Measurements from ENCODE around the gene HDAC1. TPM values are rescaled to one million over a fixed set of nuclear protein-coding genes. Genes with fewer than 3 reads are reported as not detected.

HDAC1 gene
- total and polyA plus RNA-seq, 2 of the 8 experiments (the other 6 are each of a cell fraction or from before 2014, with no cell fraction given): 111 to 125 TPM

DNA sequence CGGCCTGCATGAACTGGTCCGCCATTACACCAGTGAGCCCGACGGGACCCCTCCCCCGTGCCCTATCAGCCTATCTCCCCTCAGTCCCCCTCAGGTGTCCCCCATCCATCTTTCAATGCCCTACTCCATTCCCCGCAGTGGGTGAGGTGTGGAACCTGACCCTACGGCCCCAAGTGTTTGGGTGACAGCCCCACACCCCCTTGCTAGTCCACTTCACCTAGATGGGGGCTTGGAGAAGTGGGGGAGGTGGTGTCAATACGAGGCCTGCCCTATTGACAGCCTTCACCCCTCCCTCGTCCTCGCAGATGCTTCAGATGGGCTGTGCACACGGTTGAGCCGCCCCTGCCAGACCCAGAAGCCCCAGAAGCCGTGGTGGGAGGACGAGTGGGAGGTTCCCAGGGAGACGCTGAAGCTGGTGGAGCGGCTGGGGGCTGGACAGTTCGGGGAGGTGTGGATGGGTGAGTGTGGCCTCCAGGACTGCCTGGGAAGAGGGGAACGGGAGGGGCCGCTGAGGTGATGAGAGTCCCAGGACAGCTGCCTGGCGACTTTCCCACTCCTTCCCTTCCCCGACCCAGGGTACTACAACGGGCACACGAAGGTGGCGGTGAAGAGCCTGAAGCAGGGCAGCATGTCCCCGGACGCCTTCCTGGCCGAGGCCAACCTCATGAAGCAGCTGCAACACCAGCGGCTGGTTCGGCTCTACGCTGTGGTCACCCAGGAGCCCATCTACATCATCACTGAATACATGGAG lies 15.7 kb upstream of the HDAC1 start (continued):
- TF ChIP-seq, protein P1, sequence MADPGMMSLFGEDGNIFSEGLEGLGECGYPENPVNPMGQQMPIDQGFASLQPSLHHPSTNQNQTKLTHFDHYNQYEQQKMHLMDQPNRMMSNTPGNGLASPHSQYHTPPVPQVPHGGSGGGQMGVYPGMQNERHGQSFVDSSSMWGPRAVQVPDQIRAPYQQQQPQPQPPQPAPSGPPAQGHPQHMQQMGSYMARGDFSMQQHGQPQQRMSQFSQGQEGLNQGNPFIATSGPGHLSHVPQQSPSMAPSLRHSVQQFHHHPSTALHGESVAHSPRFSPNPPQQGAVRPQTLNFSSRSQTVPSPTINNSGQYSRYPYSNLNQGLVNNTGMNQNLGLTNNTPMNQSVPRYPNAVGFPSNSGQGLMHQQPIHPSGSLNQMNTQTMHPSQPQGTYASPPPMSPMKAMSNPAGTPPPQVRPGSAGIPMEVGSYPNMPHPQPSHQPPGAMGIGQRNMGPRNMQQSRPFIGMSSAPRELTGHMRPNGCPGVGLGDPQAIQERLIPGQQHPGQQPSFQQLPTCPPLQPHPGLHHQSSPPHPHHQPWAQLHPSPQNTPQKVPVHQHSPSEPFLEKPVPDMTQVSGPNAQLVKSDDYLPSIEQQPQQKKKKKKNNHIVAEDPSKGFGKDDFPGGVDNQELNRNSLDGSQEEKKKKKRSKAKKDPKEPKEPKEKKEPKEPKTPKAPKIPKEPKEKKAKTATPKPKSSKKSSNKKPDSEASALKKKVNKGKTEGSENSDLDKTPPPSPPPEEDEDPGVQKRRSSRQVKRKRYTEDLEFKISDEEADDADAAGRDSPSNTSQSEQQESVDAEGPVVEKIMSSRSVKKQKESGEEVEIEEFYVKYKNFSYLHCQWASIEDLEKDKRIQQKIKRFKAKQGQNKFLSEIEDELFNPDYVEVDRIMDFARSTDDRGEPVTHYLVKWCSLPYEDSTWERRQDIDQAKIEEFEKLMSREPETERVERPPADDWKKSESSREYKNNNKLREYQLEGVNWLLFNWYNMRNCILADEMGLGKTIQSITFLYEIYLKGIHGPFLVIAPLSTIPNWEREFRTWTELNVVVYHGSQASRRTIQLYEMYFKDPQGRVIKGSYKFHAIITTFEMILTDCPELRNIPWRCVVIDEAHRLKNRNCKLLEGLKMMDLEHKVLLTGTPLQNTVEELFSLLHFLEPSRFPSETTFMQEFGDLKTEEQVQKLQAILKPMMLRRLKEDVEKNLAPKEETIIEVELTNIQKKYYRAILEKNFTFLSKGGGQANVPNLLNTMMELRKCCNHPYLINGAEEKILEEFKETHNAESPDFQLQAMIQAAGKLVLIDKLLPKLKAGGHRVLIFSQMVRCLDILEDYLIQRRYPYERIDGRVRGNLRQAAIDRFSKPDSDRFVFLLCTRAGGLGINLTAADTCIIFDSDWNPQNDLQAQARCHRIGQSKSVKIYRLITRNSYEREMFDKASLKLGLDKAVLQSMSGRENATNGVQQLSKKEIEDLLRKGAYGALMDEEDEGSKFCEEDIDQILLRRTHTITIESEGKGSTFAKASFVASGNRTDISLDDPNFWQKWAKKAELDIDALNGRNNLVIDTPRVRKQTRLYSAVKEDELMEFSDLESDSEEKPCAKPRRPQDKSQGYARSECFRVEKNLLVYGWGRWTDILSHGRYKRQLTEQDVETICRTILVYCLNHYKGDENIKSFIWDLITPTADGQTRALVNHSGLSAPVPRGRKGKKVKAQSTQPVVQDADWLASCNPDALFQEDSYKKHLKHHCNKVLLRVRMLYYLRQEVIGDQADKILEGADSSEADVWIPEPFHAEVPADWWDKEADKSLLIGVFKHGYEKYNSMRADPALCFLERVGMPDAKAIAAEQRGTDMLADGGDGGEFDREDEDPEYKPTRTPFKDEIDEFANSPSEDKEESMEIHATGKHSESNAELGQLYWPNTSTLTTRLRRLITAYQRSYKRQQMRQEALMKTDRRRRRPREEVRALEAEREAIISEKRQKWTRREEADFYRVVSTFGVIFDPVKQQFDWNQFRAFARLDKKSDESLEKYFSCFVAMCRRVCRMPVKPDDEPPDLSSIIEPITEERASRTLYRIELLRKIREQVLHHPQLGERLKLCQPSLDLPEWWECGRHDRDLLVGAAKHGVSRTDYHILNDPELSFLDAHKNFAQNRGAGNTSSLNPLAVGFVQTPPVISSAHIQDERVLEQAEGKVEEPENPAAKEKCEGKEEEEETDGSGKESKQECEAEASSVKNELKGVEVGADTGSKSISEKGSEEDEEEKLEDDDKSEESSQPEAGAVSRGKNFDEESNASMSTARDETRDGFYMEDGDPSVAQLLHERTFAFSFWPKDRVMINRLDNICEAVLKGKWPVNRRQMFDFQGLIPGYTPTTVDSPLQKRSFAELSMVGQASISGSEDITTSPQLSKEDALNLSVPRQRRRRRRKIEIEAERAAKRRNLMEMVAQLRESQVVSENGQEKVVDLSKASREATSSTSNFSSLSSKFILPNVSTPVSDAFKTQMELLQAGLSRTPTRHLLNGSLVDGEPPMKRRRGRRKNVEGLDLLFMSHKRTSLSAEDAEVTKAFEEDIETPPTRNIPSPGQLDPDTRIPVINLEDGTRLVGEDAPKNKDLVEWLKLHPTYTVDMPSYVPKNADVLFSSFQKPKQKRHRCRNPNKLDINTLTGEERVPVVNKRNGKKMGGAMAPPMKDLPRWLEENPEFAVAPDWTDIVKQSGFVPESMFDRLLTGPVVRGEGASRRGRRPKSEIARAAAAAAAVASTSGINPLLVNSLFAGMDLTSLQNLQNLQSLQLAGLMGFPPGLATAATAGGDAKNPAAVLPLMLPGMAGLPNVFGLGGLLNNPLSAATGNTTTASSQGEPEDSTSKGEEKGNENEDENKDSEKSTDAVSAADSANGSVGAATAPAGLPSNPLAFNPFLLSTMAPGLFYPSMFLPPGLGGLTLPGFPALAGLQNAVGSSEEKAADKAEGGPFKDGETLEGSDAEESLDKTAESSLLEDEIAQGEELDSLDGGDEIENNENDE (IDR thresholded peaks at IDR 0.05; ENCODE audit: insufficient replicate concordance, low read length): no peak
